Transverse colon (tissue), 4 donors: ENCODE measurements around the gene KCNH6. TPM values are rescaled to one million over a fixed set of nuclear protein-coding genes. Genes with fewer than 3 reads are reported as not detected.

ENCODE experiments used
- DNase-seq: peaks from one replicate; pipeline ENCODE4 v3.0.0-alpha.2; 2019
- H3K27ac ChIP-seq, 4 donors: fragments of 200-600 bp; sonication (generic); 2 replicates each; pipeline ENCODE4 v1.5.1; 2016 to 2018; ENCODE audit warnings: inconsistent platforms in 4 of 4
- H3K27me3 ChIP-seq: fragments of 200-600 bp; sonication (generic); 2 replicates; pipeline ENCODE4 v1.5.1; 2017; ENCODE audit warnings: inconsistent platforms
- H3K36me3 ChIP-seq, 4 donors: fragments of 200-600 bp; sonication (generic); 2 replicates each; pipeline ENCODE4 v1.5.1; 2017 to 2019; ENCODE audit warnings: inconsistent platforms in 4 of 4
- H3K4me1 ChIP-seq, 4 donors: fragments of 200-600 bp; sonication (generic); 2 replicates each; pipeline ENCODE4 v1.5.1; 2017 to 2020; ENCODE audit warnings: inconsistent platforms in 4 of 4
- H3K4me3 ChIP-seq, 4 donors: fragments of 200-600 bp; sonication (generic); 1 replicate in 1 of 4; 2 replicates in 3 of 4; pipeline versions ENCODE4 v1.5.1 to v1.6.1; 2017 to 2019; ENCODE audit warnings: inconsistent platforms in 4 of 4
- H3K9me3 ChIP-seq, 2 donors: fragments of 200-600 bp; sonication (generic); 2 replicates each; pipeline ENCODE4 v1.5.1; 2017 to 2019; ENCODE audit warnings: inconsistent platforms in 2 of 2
- CTCF ChIP-seq, 5 experiments: fragments of 200-600 bp in 3 of 5; fragments of 450-650 bp in 2 of 5; sonication (generic) in 3 of 5; IDR thresholded peaks; 1 replicate in 2 of 5; 2 replicates in 3 of 5; pipeline ENCODE4 v1.5.1; 2016 to 2017; ENCODE audit warnings: antibody characterized with exemption in 5 of 5, inconsistent platforms in 3 of 5, mild to moderate bottlenecking in 2 of 5, moderate library complexity in 1 of 5
- EP300 ChIP-seq: sonication (generic); formaldehyde crosslinking; IDR thresholded peaks from one replicate; pipeline ENCODE4 v1.6.1; 2017; ENCODE audit warnings: antibody characterized with exemption, low read depth
- POLR2A ChIP-seq: fragments of 450-650 bp; IDR thresholded peaks from one replicate; pipeline ENCODE4 v1.6.1; 2016; ENCODE audit warnings: antibody characterized with exemption, mild to moderate bottlenecking, moderate library complexity
- POLR2AphosphoS5 ChIP-seq, 3 donors: sonication (generic); formaldehyde crosslinking; IDR thresholded peaks; one replicate each; pipeline ENCODE4 v1.6.1; 2016; ENCODE audit warnings: antibody characterized with exemption in 3 of 3
- WGBS, 2 donors: methylation state at CpG; one replicate each; pipeline ENCODE4 v1.1.5; 2018; ENCODE audit warnings: low coverage in 1 of 2; 5-methylcytosine and 5-hydroxymethylcytosine counted together
- in situ Hi-C, 4 donors: fragments of 200-750 bp; cut with MboI; loops; one replicate each; pipeline versions ENCODE4 v1.15.0 to v1.15.1; 2017; ENCODE audit warnings: low sequenced_read_pairs in 3 of 4, low pct_ligation_motif_present in 1 of 4, low pct_unique_long_range_greater_than_20kb in 1 of 4
- intact Hi-C: fragments of 100-400 bp; cut with DNase I; formaldehyde crosslinking; loops from one replicate; pipeline ENCODE4 v1.15.1; 2023; ENCODE audit warnings: low total_unique reads
- total RNA-seq, 4 donors: library from RNA; depleted of rRNA; stranded (reverse); fragments of >200 nt; gene quantifications; one replicate each; pipeline ENCODE4 v1.1.0, GENCODE V29; 2016

Gene KCNH6
- total RNA-seq, 4 donors from 2014 or later, result 0.48 to 0.96 TPM; not detected in 2

GRCh38 chr17:63571632-63572310 lies 48.6 kb downstream of the KCNH6 start:
- H3K4me1 ChIP-seq, result no peaks in the 10 kb centered on the region
- intact Hi-C loops (no loop called here), in situ Hi-C loops (no loop called here)
- H3K4me3 ChIP-seq, result no peak overlapping the region
- no peaks in the 10 kb centered on the region for H3K36me3 ChIP-seq
- no peak overlapping the region for H3K27ac ChIP-seq
- TF ChIP-seq POLR2A, result no peak
- no peak for TF ChIP-seq EP300
- TF ChIP-seq POLR2AphosphoS5 (IDR thresholded peaks at IDR 0.05), result no peak
- no peak for TF ChIP-seq CTCF (IDR thresholded peaks at IDR 0.05)
- DNase-seq, result no peak
- no peaks in the 10 kb centered on the region for H3K9me3 ChIP-seq
- no peaks in the 10 kb centered on the region for H3K27me3 ChIP-seq
- WGBS, 2 donors, result 94 to 100% methylated on average over 1 of the region's 1 CpG

- in situ Hi-C loops (no loop called here), intact Hi-C loops (no loop called here)
- TF ChIP-seq EP300 (no peak), POLR2A (no peak), POLR2AphosphoS5 (IDR thresholded peaks at IDR 0.05) (no peak), CTCF (IDR thresholded peaks at IDR 0.05) (peak in 4 of 5 experiments; percentile 16 to 29 (median 26))
- Histone ChIP-seq H3K27ac (no peak overlapping the region), H3K9me3 (no peaks in the 10 kb centered on the region), H3K36me3 (no peaks in the 10 kb centered on the region), H3K27me3 (no peaks in the 10 kb centered on the region), H3K4me1 (no peaks in the 10 kb centered on the region), H3K4me3 (no peak overlapping the region)
- DNase-seq, result no peak
- WGBS, 2 donors, result 87 to 91% methylated on average over 3 to 5 of the region's 5 CpGs
These were observed 50.5 kb downstream of the KCNH6 start for GRCh38 chr17:63573634-63574033.

- peaks cover 0 to 13% (median 4%) of the 10 kb centered on the region in 4 donors for H3K36me3 ChIP-seq
- in situ Hi-C loops, result no loop called here
- no peaks in the 10 kb centered on the region for H3K4me1 ChIP-seq
- intact Hi-C loops, result no loop called here
- no peaks in the 10 kb centered on the region for H3K27me3 ChIP-seq
- H3K27ac ChIP-seq, result no peak overlapping the region
- TF ChIP-seq POLR2AphosphoS5 (IDR thresholded peaks at IDR 0.05) (no peak), POLR2A (no peak), CTCF (IDR thresholded peaks at IDR 0.05) (no peak), EP300 (no peak)
- H3K9me3 ChIP-seq, result no peaks in the 10 kb centered on the region
- 80 to 89% methylated on average over 1 to 7 of the region's 7 CpGs for WGBS, 2 donors
- H3K4me3 ChIP-seq, result no peak overlapping the region
- DNase-seq, result no peak
These were observed 55.0 kb downstream of the KCNH6 start for GRCh38 chr17:63578027-63578768.

GRCh38 chr17:63578769-63579111 lies 55.6 kb downstream of the KCNH6 start:
- Histone ChIP-seq H3K27ac (no peak overlapping the region), H3K36me3 (peaks cover 0 to 18% (median 6%) of the 10 kb centered on the region in 4 donors), H3K27me3 (no peaks in the 10 kb centered on the region), H3K4me1 (no peaks in the 10 kb centered on the region), H3K4me3 (no peak overlapping the region), H3K9me3 (no peaks in the 10 kb centered on the region)
- 70% methylated on average over 5 of the region's 5 CpGs; no CpG with 5 or more reads in 1 of the 2 donors for WGBS, 2 donors
- no peak for DNase-seq
- in situ Hi-C loops, result no loop called here
- TF ChIP-seq POLR2AphosphoS5 (IDR thresholded peaks at IDR 0.05) (no peak), EP300 (no peak), CTCF (IDR thresholded peaks at IDR 0.05) (no peak), POLR2A (no peak)
- intact Hi-C loops, result no loop called here
